D341Med (cell line): Measurements from ENCODE around the gene RIPOR3.

Experiments
- DNase-seq: peaks from one replicate; pipeline ENCODE4 v3.0.0; 2012; ENCODE audit warnings: low spot score

Gene RIPOR3

GRCh38 chr20:50588034-50588736, 103.2 kb downstream of the RIPOR3 start:
- peak; percentile 90 for DNase-seq

- no peak for DNase-seq
These were observed 103.9 kb downstream of the RIPOR3 start for GRCh38 chr20:50587291-50587961.

GRCh38 chr20:50586531-50587232, 104.7 kb downstream of the RIPOR3 start:
- DNase-seq, result no peak

GRCh38 chr20:50585678-50586077, 105.7 kb downstream of the RIPOR3 start:
- no peak for DNase-seq

- no peak for DNase-seq
These were observed 106.1 kb downstream of the RIPOR3 start for GRCh38 chr20:50585214-50585613.

- DNase-seq, result no peak
These were observed 106.7 kb downstream of the RIPOR3 start for GRCh38 chr20:50584687-50585086.

- no peak for DNase-seq
These were observed 107.7 kb downstream of the RIPOR3 start for GRCh38 chr20:50583442-50584150.

- DNase-seq, result no peak
These were observed 108.6 kb downstream of the RIPOR3 start for GRCh38 chr20:50582591-50583234.

- no peak for DNase-seq
These were observed 109.2 kb downstream of the RIPOR3 start for GRCh38 chr20:50582092-50582491.

GRCh38 chr20:50580842-50581544, 110.3 kb downstream of the RIPOR3 start:
- DNase-seq, result no peak

GRCh38 chr20:50580016-50580747, 111.2 kb downstream of the RIPOR3 start:
- DNase-seq, result peak; percentile 87

- DNase-seq, result no peak
These were observed 111.8 kb downstream of the RIPOR3 start for GRCh38 chr20:50579511-50579910.

- DNase-seq, result no peak
These were observed 112.6 kb downstream of the RIPOR3 start for GRCh38 chr20:50578778-50579165.

- no peak for DNase-seq
These were observed 113.1 kb downstream of the RIPOR3 start for GRCh38 chr20:50578061-50578777.

- no peak for DNase-seq
These were observed 113.9 kb downstream of the RIPOR3 start for GRCh38 chr20:50577175-50578018.

- DNase-seq, result peak; percentile 85
These were observed 115.2 kb downstream of the RIPOR3 start for GRCh38 chr20:50575865-50576720.

- DNase-seq, result no peak
These were observed 116.8 kb downstream of the RIPOR3 start for GRCh38 chr20:50574586-50574985.

- no peak for DNase-seq
These were observed 117.2 kb downstream of the RIPOR3 start for GRCh38 chr20:50574108-50574507.
